ENCODE measurements around the gene UBA52.

UBA52 gene

DNA sequence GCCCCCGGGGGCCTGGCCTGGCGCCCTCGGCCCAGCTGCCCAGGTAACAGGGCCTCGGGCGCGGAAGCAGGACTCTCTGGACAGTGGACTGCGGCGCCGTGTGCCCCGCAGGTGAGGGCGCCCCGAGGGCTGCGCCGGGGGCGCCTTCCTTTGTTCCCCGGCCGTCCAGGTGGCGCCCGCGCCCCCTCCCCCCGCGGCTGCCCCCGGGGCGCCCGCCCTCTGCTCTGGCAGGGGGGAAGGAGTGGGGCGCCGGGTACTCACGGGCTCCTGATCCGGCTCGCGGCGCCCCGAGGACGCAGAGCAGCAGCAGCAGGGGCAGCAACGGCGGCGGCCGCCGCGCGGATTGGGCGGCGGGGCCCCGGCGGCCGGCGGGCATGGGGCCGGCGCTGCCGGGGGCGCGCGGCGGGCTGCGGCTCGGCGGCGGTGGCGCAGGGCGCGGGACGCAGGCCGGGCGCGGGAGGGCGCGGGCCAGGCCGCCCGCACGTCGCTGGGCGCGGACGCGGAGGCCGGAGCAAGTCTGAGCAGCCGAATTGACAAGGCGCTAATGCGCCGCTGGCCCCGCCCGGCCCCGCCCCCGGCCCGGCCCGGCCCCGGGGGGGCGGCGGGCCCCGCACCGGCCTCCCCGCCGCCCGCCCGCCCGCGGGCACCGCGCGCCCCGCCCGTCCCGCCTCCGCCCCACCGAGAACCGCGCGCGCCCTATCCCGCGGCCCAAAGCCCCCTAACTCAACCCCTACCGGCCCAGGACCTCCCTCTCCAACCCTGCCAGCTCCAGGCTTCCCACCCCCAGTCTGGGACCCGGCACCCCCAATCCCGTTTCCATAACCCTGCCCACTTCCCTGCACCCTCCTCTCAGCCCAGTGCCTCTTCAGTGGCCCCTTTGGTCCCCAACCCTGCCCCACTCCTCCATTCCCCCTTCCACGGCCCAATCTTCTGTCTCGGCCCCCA is 34.9 kb downstream of the UBA52 start, which contains the start of gene CRLF1:
Gene CRLF1, minus strand, starts transcription at position 519 of the 945 bp plus-strand sequence. Its CDS starts 143 bp downstream, at position 376.
- ChIA-PET POLR2A (no interaction called here), CTCF (no interaction called here)
- TF ChIP-seq, protein P1, sequence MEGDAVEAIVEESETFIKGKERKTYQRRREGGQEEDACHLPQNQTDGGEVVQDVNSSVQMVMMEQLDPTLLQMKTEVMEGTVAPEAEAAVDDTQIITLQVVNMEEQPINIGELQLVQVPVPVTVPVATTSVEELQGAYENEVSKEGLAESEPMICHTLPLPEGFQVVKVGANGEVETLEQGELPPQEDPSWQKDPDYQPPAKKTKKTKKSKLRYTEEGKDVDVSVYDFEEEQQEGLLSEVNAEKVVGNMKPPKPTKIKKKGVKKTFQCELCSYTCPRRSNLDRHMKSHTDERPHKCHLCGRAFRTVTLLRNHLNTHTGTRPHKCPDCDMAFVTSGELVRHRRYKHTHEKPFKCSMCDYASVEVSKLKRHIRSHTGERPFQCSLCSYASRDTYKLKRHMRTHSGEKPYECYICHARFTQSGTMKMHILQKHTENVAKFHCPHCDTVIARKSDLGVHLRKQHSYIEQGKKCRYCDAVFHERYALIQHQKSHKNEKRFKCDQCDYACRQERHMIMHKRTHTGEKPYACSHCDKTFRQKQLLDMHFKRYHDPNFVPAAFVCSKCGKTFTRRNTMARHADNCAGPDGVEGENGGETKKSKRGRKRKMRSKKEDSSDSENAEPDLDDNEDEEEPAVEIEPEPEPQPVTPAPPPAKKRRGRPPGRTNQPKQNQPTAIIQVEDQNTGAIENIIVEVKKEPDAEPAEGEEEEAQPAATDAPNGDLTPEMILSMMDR (IDR thresholded peaks at IDR 0.05; ENCODE audit: control extremely low read depth, extremely low read depth, low read depth, missing control alignments) = no peak
- DNase-seq (ENCODE audit: extremely low spot score) = no peak

- TF ChIP-seq, protein P1 (IDR thresholded peaks at IDR 0.05; ENCODE audit: control extremely low read depth, extremely low read depth, low read depth, missing control alignments) = no peak
- CTCF ChIA-PET = no interaction called here
- no peak for DNase-seq (ENCODE audit: extremely low spot score)
- POLR2A ChIA-PET = no interaction called here
Observed at GRCh38 chr19:18607226-18608101, 35.8 kb downstream of the UBA52 start.

DNA sequence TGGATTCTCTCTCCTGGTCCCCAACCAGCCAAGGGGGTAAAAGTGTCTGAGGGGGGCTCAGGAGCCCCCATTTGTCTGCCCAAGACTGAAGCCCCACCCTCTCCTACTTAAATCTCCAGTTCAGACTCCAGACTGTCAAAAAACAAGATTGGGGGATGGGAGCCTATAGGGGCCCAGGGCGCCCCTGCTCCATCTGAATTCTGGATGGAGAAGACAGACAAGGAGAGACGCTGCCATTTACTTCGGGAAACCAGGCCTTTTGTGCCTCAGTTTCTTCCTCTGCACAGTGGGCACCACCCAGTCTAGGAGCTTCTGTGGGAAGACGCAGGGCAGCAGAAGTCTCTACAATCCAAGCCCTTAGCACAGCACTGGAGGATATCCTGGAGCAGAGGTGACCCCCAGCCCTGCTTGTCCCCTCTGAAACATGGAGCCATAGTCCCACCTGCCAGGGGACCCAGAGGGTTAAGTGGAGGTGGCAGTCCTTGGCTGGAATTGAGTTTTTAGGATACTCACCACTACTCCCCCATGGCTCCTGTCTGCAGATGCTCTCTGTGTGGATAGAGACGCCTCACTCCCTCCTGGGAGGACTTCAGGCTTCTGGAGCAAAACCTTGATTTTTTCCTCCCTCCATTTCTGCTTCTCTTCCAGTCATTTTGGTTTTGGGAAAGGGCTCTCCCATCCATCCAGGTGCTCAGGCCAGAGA is 36.6 kb downstream of the UBA52 start:
- ChIA-PET CTCF (no interaction called here), POLR2A (no interaction called here)
- TF ChIP-seq, protein P1 (IDR thresholded peaks at IDR 0.05; ENCODE audit: control extremely low read depth, extremely low read depth, low read depth, missing control alignments) = no peak
- DNase-seq (ENCODE audit: extremely low spot score) = no peak

- DNase-seq (ENCODE audit: extremely low spot score) = no peak
- CTCF ChIA-PET = interaction anchor here (1.3 kb wide), 1 partner anchor 15 kb away, joined by 6 read pairs; no protein-coding TSS in a partner anchor
- TF ChIP-seq, protein P1 (IDR thresholded peaks at IDR 0.05; ENCODE audit: control extremely low read depth, extremely low read depth, low read depth, missing control alignments) = no peak
Observed at GRCh38 chr19:18608805-18609716, 37.4 kb downstream of the UBA52 start.

GRCh38 chr19:18609717-18610051 is 38.0 kb downstream of the UBA52 start:
- no peak for DNase-seq (ENCODE audit: extremely low spot score)
- CTCF ChIA-PET = interaction anchor here (1.3 kb wide), 1 partner anchor 16 kb away, joined by 6 read pairs; no protein-coding TSS in a partner anchor
- TF ChIP-seq, protein P1 (IDR thresholded peaks at IDR 0.05; ENCODE audit: control extremely low read depth, extremely low read depth, low read depth, missing control alignments) = no peak
- POLR2A ChIA-PET = no interaction called here

More at GRCh38 chr19:18608805-18609716, 37.4 kb downstream of the UBA52 start:
- POLR2A ChIA-PET = no interaction called here
